GM19099 (cell line): ENCODE data around the gene KRTAP23-1.

Experiments used
- POLR2A ChIP-seq: IDR thresholded peaks from 3 replicates; pipeline ENCODE4 v1.6.1; 2011; ENCODE audit warnings: low read depth; ENCODE audit not compliant: insufficient read length; ENCODE audit errors: extremely low read depth

KRTAP23-1 gene

GRCh38 chr21:30333736-30334135, 14.7 kb downstream of the KRTAP23-1 start:
- no peak for TF ChIP-seq POLR2A

GRCh38 chr21:30332681-30333080, 15.7 kb downstream of the KRTAP23-1 start:
- TF ChIP-seq POLR2A = no peak

- no peak for TF ChIP-seq POLR2A
These were observed 19.1 kb downstream of the KRTAP23-1 start for GRCh38 chr21:30329203-30329875.

GRCh38 chr21:30326390-30326789, 22.0 kb downstream of the KRTAP23-1 start:
- no peak for TF ChIP-seq POLR2A

- TF ChIP-seq POLR2A = no peak
These were observed 28.2 kb downstream of the KRTAP23-1 start, which contains the start of gene KRTAP26-1 for GRCh38 chr21:30320215-30320614. TSS of gene KRTAP26-1 (minus strand) at chr21:30320315. CDS start at chr21:30320035, 280 bp downstream.

- no peak for TF ChIP-seq POLR2A
These were observed 32.7 kb downstream of the KRTAP23-1 start for GRCh38 chr21:30315701-30316100.

- TF ChIP-seq POLR2A = no peak
These were observed 41.5 kb downstream of the KRTAP23-1 start for GRCh38 chr21:30306884-30307283.

GRCh38 chr21:30305136-30305535, 43.3 kb downstream of the KRTAP23-1 start:
- TF ChIP-seq POLR2A = no peak
